NT2/D1 (cell line): Measurements from ENCODE around the gene THEM4.

Source experiments
- SUZ12 ChIP-seq: IDR thresholded peaks from 2 replicates; pipeline ENCODE4 v1.6.1; 2011; ENCODE audit not compliant: insufficient read length, insufficient read depth; ENCODE audit errors: extremely low read depth
- YY1 ChIP-seq: IDR thresholded peaks from 2 replicates; pipeline ENCODE4 v1.6.1; 2011; ENCODE audit not compliant: insufficient read length, insufficient read depth
- ZNF274 ChIP-seq: IDR thresholded peaks from 2 replicates; pipeline ENCODE4 v1.6.1; 2011; ENCODE audit warnings: mild to moderate bottlenecking, low read depth, low read length

GRCh38 chr1:151828921-151829320 is 80.4 kb downstream of the THEM4 start:
- TF ChIP-seq YY1 = no peak
- TF ChIP-seq SUZ12 = no peak
- no peak for TF ChIP-seq ZNF274
